Endothelial cell (in vitro differentiated cells): Measurements from ENCODE around the gene MTCH1. TPM values are rescaled to one million over a fixed set of nuclear protein-coding genes. Genes with fewer than 3 reads are reported as not detected.

Experiments used
- DNase-seq: peaks from one replicate; pipeline ENCODE4 v3.0.0; 2021; ENCODE audit warnings: low spot score
- H3K27ac Mint-ChIP-seq: one replicate; pipeline ENCODE4 v1.8.0; 2021; ENCODE audit warnings: mixed read lengths, inconsistent platforms; ENCODE audit not compliant: unreplicated experiment
- H3K27me3 Mint-ChIP-seq: one replicate; pipeline ENCODE4 v1.8.0; 2021; ENCODE audit warnings: mild to moderate bottlenecking, moderate library complexity, mixed read lengths, inconsistent platforms; ENCODE audit not compliant: unreplicated experiment
- H3K36me3 Mint-ChIP-seq: one replicate; pipeline ENCODE4 v1.8.0; 2021; ENCODE audit warnings: mild to moderate bottlenecking, low read depth, mixed read lengths, inconsistent platforms; ENCODE audit not compliant: unreplicated experiment
- H3K4me1 Mint-ChIP-seq: one replicate; pipeline ENCODE4 v1.8.0; 2021; ENCODE audit warnings: mild to moderate bottlenecking, mixed read lengths, inconsistent platforms; ENCODE audit not compliant: unreplicated experiment
- H3K4me3 Mint-ChIP-seq: one replicate; pipeline ENCODE4 v1.8.0; 2021; ENCODE audit warnings: mild to moderate bottlenecking, mixed read lengths, inconsistent platforms; ENCODE audit not compliant: unreplicated experiment
- H3K9me3 Mint-ChIP-seq: one replicate; pipeline ENCODE4 v1.8.0; 2021; ENCODE audit warnings: mixed read lengths, inconsistent platforms; ENCODE audit not compliant: unreplicated experiment
- total RNA-seq: library from RNA; stranded (reverse); fragmentation: NEBNext Ultra II Directional; extraction: Animal tissue kit (Norgen Biotek cat#: 25700); gene quantifications from one replicate; pipeline ENCODE4 v1.2.1, GENCODE V29; 2021; ENCODE audit not compliant: unreplicated experiment
- TF ChIP-seq, protein P1 (sequence below): fragments of 200-600 bp; sonication (generic); IDR thresholded peaks from one replicate; pipeline ENCODE4 v1.5.0; 2021; ENCODE audit warnings: antibody characterized with exemption; ENCODE audit not compliant: unreplicated experiment

MTCH1 gene
- total RNA-seq, 1 donor from 2014 or later: 304 TPM

DNA sequence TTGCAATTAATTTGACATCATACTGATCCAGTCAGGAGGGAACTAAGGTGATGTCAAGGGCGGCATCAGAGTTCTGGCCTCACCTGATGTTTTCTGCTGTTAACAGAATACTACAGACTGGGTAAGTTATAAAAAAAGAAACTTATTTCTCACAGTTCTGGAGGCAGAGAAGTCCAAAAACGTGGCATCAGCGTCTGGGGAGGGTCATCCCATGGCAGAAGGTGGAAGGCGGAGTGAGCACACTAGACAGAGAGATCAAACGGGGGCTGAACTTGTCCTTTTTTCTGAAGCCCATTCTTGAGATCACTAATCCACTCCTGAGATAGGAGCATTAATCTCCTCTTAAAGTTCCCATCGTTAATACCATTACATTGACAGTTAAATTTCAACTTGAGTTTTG, 3.3 kb upstream of the MTCH1 start:
- H3K27ac Mint-ChIP-seq: no peak overlapping the region
- H3K4me3 Mint-ChIP-seq: no peak overlapping the region
- TF ChIP-seq, protein P1, sequence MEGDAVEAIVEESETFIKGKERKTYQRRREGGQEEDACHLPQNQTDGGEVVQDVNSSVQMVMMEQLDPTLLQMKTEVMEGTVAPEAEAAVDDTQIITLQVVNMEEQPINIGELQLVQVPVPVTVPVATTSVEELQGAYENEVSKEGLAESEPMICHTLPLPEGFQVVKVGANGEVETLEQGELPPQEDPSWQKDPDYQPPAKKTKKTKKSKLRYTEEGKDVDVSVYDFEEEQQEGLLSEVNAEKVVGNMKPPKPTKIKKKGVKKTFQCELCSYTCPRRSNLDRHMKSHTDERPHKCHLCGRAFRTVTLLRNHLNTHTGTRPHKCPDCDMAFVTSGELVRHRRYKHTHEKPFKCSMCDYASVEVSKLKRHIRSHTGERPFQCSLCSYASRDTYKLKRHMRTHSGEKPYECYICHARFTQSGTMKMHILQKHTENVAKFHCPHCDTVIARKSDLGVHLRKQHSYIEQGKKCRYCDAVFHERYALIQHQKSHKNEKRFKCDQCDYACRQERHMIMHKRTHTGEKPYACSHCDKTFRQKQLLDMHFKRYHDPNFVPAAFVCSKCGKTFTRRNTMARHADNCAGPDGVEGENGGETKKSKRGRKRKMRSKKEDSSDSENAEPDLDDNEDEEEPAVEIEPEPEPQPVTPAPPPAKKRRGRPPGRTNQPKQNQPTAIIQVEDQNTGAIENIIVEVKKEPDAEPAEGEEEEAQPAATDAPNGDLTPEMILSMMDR: no peak
- DNase-seq: no peak
- H3K9me3 Mint-ChIP-seq: no peaks in the 10 kb centered on the region
- peaks cover 7% of the 10 kb centered on the region for H3K36me3 Mint-ChIP-seq
- H3K27me3 Mint-ChIP-seq: peaks cover 9% of the 10 kb centered on the region
- H3K4me1 Mint-ChIP-seq: peaks cover 22% of the 10 kb centered on the region

DNA sequence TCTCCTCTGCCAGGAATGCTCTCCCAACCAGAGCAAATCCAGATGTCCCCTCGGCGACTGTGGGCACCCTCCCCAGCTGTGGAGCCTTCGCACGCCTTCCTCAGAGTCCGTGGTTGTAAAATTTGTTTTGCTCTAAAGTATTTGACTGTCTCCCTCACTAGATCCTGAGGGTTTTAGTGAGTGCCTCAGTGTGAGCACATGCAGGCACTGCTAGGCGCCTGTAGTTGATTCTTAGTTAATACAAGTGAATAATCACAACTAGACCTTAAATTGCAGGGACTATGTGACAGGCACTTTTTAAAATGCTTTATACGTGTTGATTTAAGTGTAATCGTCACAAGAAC, 680 bp upstream of the MTCH1 start:
- no peaks in the 10 kb centered on the region for H3K9me3 Mint-ChIP-seq
- no peak for DNase-seq
- H3K27me3 Mint-ChIP-seq: peaks cover 13% of the 10 kb centered on the region
- peaks cover 12% of the 10 kb centered on the region for H3K36me3 Mint-ChIP-seq
- peaks cover 27% of the 10 kb centered on the region for H3K4me1 Mint-ChIP-seq
- peak overlapping the region; percentile 99 for H3K4me3 Mint-ChIP-seq
- peak overlapping the region; percentile 96 for H3K27ac Mint-ChIP-seq
- TF ChIP-seq, protein P1: no peak

DNA sequence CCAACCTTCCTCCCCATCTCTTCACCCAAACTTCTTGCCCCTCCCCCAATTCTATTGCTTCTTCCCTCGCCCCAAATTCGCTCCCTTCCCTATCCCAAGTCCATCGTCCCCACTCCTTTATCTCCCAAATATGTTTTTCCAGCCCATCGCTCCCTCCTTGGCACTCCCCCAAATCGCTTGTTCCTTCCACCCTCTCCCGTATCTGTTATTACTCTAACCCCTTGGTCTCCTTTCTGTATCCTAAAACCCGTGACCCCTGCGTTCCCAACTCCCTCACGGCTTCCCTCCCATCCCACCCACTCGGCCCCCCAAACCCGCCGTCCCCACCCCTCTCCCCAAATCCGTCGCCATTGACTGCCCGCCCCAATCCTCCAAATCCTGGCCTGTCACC, 584 bp downstream of the MTCH1 start:
- TF ChIP-seq, protein P1: no peak
- no peak for DNase-seq
- H3K4me1 Mint-ChIP-seq: peaks cover 34% of the 10 kb centered on the region

DNA sequence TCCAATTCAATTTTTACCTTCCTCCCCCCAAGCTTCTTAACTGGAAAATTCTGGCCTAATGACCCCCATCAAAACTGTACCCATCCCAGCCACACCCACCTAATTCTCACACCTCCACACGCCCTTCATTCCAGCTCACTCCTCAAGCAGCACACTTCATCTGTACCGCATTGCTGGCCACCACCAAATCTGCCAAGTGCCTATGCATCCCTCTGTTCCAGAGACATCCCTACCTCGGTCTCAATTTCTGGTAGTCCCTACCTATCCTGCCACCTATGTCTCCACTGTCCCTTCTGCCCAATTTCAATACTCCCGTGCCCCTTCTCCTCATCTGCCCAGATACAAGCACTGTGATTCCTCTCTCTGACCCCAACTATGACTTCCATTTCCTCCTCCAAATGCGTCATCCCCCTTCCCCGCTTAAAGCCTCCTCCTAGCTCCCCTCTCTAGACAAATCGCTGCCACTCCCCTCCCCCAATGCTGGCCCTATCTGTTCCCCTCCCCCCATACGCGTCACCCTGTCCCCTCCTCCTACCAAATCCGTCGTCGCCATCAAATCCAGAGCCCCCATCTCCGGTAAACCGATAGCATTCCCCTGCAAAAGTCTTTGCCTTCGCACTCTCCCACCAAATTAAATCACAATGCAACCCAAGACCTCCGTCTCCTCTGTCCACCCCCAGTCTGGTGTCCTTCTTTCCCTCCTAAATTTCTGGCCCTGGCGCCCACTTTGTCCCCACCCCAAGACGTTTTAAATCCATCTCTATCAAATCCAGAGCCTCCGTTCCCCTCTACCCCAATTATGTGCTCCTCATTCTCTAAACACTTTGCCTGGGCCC, 1.2 kb downstream of the MTCH1 start:
- no peaks in the 10 kb centered on the region for H3K9me3 Mint-ChIP-seq
- TF ChIP-seq, protein P1: no peak
- no peak overlapping the region for H3K4me3 Mint-ChIP-seq
- no peak overlapping the region for H3K27ac Mint-ChIP-seq
- peaks cover 14% of the 10 kb centered on the region for H3K27me3 Mint-ChIP-seq
- DNase-seq: peak; percentile 45
- peaks cover 20% of the 10 kb centered on the region for H3K36me3 Mint-ChIP-seq
- peaks cover 36% of the 10 kb centered on the region for H3K4me1 Mint-ChIP-seq

More for the DNA sequence above, 584 bp downstream of the MTCH1 start:
- Mint-ChIP-seq H3K36me3 (peaks cover 16% of the 10 kb centered on the region), H3K9me3 (no peaks in the 10 kb centered on the region), H3K4me3 (no peak overlapping the region), H3K27ac (no peak overlapping the region), H3K27me3 (peaks cover 14% of the 10 kb centered on the region)

DNA sequence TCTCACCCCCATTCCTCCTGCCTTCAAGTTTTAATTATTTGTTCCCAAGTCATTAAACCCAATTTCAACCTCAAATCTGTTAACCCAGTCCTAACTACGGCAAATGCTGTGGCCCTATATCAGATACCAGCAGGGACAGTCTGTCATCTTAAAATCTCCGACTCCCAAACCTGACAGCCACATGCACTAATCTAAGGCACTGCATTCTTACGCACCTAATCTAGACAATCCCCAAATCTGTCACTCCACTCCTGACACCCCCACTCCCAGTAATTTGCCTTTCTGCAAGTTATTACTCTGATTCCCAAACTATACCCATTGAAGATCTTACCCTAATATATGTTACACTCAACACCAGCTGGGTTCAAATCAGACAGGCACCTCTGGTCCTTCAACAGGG, 2.5 kb downstream of the MTCH1 start:
- Mint-ChIP-seq H3K4me1 (peaks cover 33% of the 10 kb centered on the region), H3K4me3 (no peak overlapping the region), H3K9me3 (no peaks in the 10 kb centered on the region), H3K27me3 (peaks cover 14% of the 10 kb centered on the region), H3K36me3 (peaks cover 29% of the 10 kb centered on the region), H3K27ac (no peak overlapping the region)
- TF ChIP-seq, protein P1: no peak
- DNase-seq: no peak
